ENCODE measurements around the gene COPA. TPM values are rescaled to one million over a fixed set of nuclear protein-coding genes. Genes with fewer than 3 reads are reported as not detected.

COPA gene
- total RNA-seq, 1 donor from 2014 or later, result 143 TPM

GRCh38 chr1:160340866-160341265 lies 2.2 kb downstream of the COPA start:
- H3K9me3 Mint-ChIP-seq (ENCODE audit: low read depth), result no peaks in the 10 kb centered on the region
- TF ChIP-seq CTCF (IDR thresholded peaks at IDR 0.05; ENCODE audit: unreplicated experiment), result no peak
- H3K36me3 Mint-ChIP-seq (ENCODE audit: insufficient read depth), result peaks cover 9% of the 10 kb centered on the region
- DNase-seq (ENCODE audit: low spot score, unreplicated experiment), result no peak
- H3K27me3 Mint-ChIP-seq, result no peaks in the 10 kb centered on the region
- H3K4me1 Mint-ChIP-seq (ENCODE audit: low read depth), result peaks cover 25% of the 10 kb centered on the region
- H3K27ac Mint-ChIP-seq, result peak overlapping the region; percentile 5
- H3K4me3 Mint-ChIP-seq (ENCODE audit: low read depth), result no peak overlapping the region

GRCh38 chr1:160340146-160340545 lies 2.9 kb downstream of the COPA start:
- Mint-ChIP-seq H3K27ac (no peak overlapping the region), H3K36me3 (ENCODE audit: insufficient read depth) (peaks cover 9% of the 10 kb centered on the region), H3K9me3 (ENCODE audit: low read depth) (no peaks in the 10 kb centered on the region), H3K27me3 (no peaks in the 10 kb centered on the region), H3K4me1 (ENCODE audit: low read depth) (peaks cover 25% of the 10 kb centered on the region), H3K4me3 (ENCODE audit: low read depth) (no peak overlapping the region)
- DNase-seq (ENCODE audit: low spot score, unreplicated experiment), result no peak
- TF ChIP-seq CTCF (IDR thresholded peaks at IDR 0.05; ENCODE audit: unreplicated experiment), result no peak

- no peak for TF ChIP-seq CTCF (IDR thresholded peaks at IDR 0.05; ENCODE audit: unreplicated experiment)
- no peak overlapping the region for H3K4me3 Mint-ChIP-seq (ENCODE audit: low read depth)
- H3K27ac Mint-ChIP-seq, result no peak overlapping the region
- peaks cover 18% of the 10 kb centered on the region for H3K4me1 Mint-ChIP-seq (ENCODE audit: low read depth)
- no peaks in the 10 kb centered on the region for H3K9me3 Mint-ChIP-seq (ENCODE audit: low read depth)
- no peaks in the 10 kb centered on the region for H3K27me3 Mint-ChIP-seq
- DNase-seq (ENCODE audit: low spot score, unreplicated experiment), result no peak
- peaks cover 12% of the 10 kb centered on the region for H3K36me3 Mint-ChIP-seq (ENCODE audit: insufficient read depth)
Measured at GRCh38 chr1:160338580-160338979, 4.5 kb downstream of the COPA start.

GRCh38 chr1:160332516-160332915 lies 10.5 kb downstream of the COPA start:
- no peaks in the 10 kb centered on the region for H3K27me3 Mint-ChIP-seq

GRCh38 chr1:160330119-160330518 lies 12.9 kb downstream of the COPA start:
- no peak overlapping the region for H3K27ac Mint-ChIP-seq
- no peaks in the 10 kb centered on the region for H3K27me3 Mint-ChIP-seq
- no peaks in the 10 kb centered on the region for H3K4me1 Mint-ChIP-seq (ENCODE audit: low read depth)
- DNase-seq (ENCODE audit: low spot score, unreplicated experiment), result no peak
- no peak for TF ChIP-seq CTCF (IDR thresholded peaks at IDR 0.05; ENCODE audit: unreplicated experiment)
- no peaks in the 10 kb centered on the region for H3K9me3 Mint-ChIP-seq (ENCODE audit: low read depth)
- no peak overlapping the region for H3K4me3 Mint-ChIP-seq (ENCODE audit: low read depth)
- peaks cover 25% of the 10 kb centered on the region for H3K36me3 Mint-ChIP-seq (ENCODE audit: insufficient read depth)

More at GRCh38 chr1:160332516-160332915, 10.5 kb downstream of the COPA start:
- no peak overlapping the region for H3K4me3 Mint-ChIP-seq (ENCODE audit: low read depth)
- H3K4me1 Mint-ChIP-seq (ENCODE audit: low read depth), result no peaks in the 10 kb centered on the region
- TF ChIP-seq CTCF (IDR thresholded peaks at IDR 0.05; ENCODE audit: unreplicated experiment), result no peak
- no peak overlapping the region for H3K27ac Mint-ChIP-seq
- no peak for DNase-seq (ENCODE audit: low spot score, unreplicated experiment)
- no peaks in the 10 kb centered on the region for H3K9me3 Mint-ChIP-seq (ENCODE audit: low read depth)
- H3K36me3 Mint-ChIP-seq (ENCODE audit: insufficient read depth), result peaks cover 21% of the 10 kb centered on the region

Measured in progenitor cell of endocrine pancreas (in vitro differentiated cells).